HUDEP-2 (cell line): ENCODE data around the gene KBTBD4.
"Not testable (repeated sequence)": the region's sequence is repeated elsewhere in the genome, so short reads cannot be mapped to it uniquely, and the experiment has no call there.

ENCODE experiments used
- DNase-seq, 76 experiments: peaks; one replicate each; lab custom pipeline; 2025; ENCODE audit not compliant: unreplicated experiment in 76 of 76; lab: John Stamatoyannopoulos, UW

Gene KBTBD4

GRCh38 chr11:47564366-47564765 lies 14.4 kb downstream of the KBTBD4 start:
- not testable (repeated sequence) for DNase-seq

- DNase-seq = not testable (repeated sequence)
These were observed 16.4 kb downstream of the KBTBD4 start for GRCh38 chr11:47562393-47562792.

- DNase-seq = no peak
These were observed 18.3 kb downstream of the KBTBD4 start for GRCh38 chr11:47560426-47560825.

- no peak for DNase-seq
These were observed 20.1 kb downstream of the KBTBD4 start for GRCh38 chr11:47558695-47559094.

GRCh38 chr11:47557004-47557403 lies 21.8 kb downstream of the KBTBD4 start:
- not testable (repeated sequence) for DNase-seq

GRCh38 chr11:47553406-47553743 lies 25.4 kb downstream of the KBTBD4 start:
- DNase-seq = peak in 15 of 76 experiments; percentile 28 to 78 (median 41)

GRCh38 chr11:47552566-47553405 lies 26.0 kb downstream of the KBTBD4 start, which contains the start of gene CELF1:
CELF1 (minus strand) TSS chr11:47553132; CDS start chr11:47499523, 53,609 bp downstream.
- DNase-seq = peak in 74 of 76 experiments; percentile 24 to 90 (median 79)

- DNase-seq = peak in 6 of 76 experiments; percentile 3 to 44 (median 22)
These were observed 26.7 kb downstream of the KBTBD4 start for GRCh38 chr11:47552056-47552565.

- DNase-seq = peak in 11 of 76 experiments; percentile 4 to 28 (median 20)
These were observed 27.7 kb downstream of the KBTBD4 start for GRCh38 chr11:47551086-47551485.

GRCh38 chr11:47550288-47551047 lies 28.3 kb downstream of the KBTBD4 start:
- DNase-seq = no peak

GRCh38 chr11:47546274-47546673 lies 32.5 kb downstream of the KBTBD4 start:
- DNase-seq = not testable (repeated sequence)

- DNase-seq = no peak
These were observed 33.5 kb downstream of the KBTBD4 start for GRCh38 chr11:47545298-47545697.

GRCh38 chr11:47541070-47541469 lies 37.7 kb downstream of the KBTBD4 start:
- DNase-seq = no peak

GRCh38 chr11:47539681-47540039 lies 39.1 kb downstream of the KBTBD4 start:
- DNase-seq = no peak

- DNase-seq = no peak
These were observed 39.8 kb downstream of the KBTBD4 start for GRCh38 chr11:47538741-47539565.

GRCh38 chr11:47536915-47537314 lies 41.9 kb downstream of the KBTBD4 start:
- DNase-seq = no peak

GRCh38 chr11:47534704-47535251 lies 44.0 kb downstream of the KBTBD4 start:
- DNase-seq = peak in 1 of 76 experiments; percentile 7

- no peak for DNase-seq
These were observed 45.0 kb downstream of the KBTBD4 start for GRCh38 chr11:47533690-47534151.

GRCh38 chr11:47532597-47533213 lies 46.1 kb downstream of the KBTBD4 start:
- no peak for DNase-seq

GRCh38 chr11:47531666-47532065 lies 47.1 kb downstream of the KBTBD4 start:
- no peak for DNase-seq
